H1 (cell line): ENCODE measurements around the gene MYADM. TPM values are rescaled to one million over a fixed set of nuclear protein-coding genes. Genes with fewer than 3 reads are reported as not detected.

ENCODE experiments used
- polyA plus RNA-seq, 7 experiments: library from polyadenylated mRNA; depleted of rRNA in 3 of 7; stranded (reverse) in 5 of 7; unstranded in 2 of 7; fragments of >200 nt in 5 of 7; fragments of 200-250 nt in 2 of 7; gene quantifications; 1 replicate in 5 of 7; 2 replicates in 1 of 7; 4 replicates in 1 of 7; pipeline versions ENCODE4 v1.2.1 to v1.2.3, GENCODE V29; 2011 to 2013; ENCODE audit warnings: missing spikeins in 2 of 7, mixed read lengths in 2 of 7
- total RNA-seq: library from RNA; stranded (reverse); fragmentation: NEBNext Ultra II Directional; extraction: Animal tissue kit (Norgen Biotek cat#: 25700); gene quantifications from 2 replicates; pipeline ENCODE4 v1.2.1, GENCODE V29; 2021
- TF ChIP-seq, protein P1 (sequence below): IDR thresholded peaks from 2 replicates; pipeline ENCODE4 v1.6.1; 2011; ENCODE audit warnings: low read length, improper control_type of control experiment
- TF ChIP-seq, protein P2 (sequence below): IDR thresholded peaks from 2 replicates; pipeline ENCODE4 v1.6.1; 2011; ENCODE audit warnings: low read depth, mild to moderate bottlenecking, low read length; ENCODE audit not compliant: insufficient read depth

Gene MYADM
- total and polyA plus RNA-seq, 2 of the 8 experiments (the other 6 are each of a cell fraction or from before 2014, with no cell fraction given): 70.1 to 74.2 TPM

DNA sequence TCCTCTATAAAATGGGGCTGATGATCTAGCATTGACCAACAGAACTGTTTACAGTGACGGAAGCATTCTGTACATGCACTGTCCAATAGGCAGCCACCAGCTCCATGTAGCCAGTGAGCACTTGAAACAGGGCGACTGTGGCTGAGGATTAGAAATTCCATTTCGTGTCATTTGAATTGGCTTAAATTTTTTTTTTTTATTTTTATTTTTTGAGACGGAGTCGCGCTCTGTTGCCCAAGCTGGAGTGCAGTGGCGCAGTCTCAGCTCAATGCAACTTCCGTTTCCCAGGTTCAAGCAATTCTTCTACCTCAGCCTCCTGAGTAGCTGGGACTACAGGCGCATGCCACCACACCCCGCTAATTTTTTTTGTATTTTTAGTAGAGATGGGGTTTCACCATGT is 17.4 kb downstream of the MYADM start (continued):
- TF ChIP-seq, protein P1, sequence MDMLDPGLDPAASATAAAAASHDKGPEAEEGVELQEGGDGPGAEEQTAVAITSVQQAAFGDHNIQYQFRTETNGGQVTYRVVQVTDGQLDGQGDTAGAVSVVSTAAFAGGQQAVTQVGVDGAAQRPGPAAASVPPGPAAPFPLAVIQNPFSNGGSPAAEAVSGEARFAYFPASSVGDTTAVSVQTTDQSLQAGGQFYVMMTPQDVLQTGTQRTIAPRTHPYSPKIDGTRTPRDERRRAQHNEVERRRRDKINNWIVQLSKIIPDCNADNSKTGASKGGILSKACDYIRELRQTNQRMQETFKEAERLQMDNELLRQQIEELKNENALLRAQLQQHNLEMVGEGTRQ: no peak
- TF ChIP-seq, protein P2, sequence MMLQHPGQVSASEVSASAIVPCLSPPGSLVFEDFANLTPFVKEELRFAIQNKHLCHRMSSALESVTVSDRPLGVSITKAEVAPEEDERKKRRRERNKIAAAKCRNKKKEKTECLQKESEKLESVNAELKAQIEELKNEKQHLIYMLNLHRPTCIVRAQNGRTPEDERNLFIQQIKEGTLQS: no peak
- TF ChIP-seq, all 59 proteins: peak for 0
